HuH-7.5 (cell line): Measurements from ENCODE around the gene TBX21.

Experiments
- DNase-seq: peaks from one replicate; pipeline ENCODE4 v3.0.0; 2011; ENCODE audit warnings: low spot score

Gene TBX21

DNA sequence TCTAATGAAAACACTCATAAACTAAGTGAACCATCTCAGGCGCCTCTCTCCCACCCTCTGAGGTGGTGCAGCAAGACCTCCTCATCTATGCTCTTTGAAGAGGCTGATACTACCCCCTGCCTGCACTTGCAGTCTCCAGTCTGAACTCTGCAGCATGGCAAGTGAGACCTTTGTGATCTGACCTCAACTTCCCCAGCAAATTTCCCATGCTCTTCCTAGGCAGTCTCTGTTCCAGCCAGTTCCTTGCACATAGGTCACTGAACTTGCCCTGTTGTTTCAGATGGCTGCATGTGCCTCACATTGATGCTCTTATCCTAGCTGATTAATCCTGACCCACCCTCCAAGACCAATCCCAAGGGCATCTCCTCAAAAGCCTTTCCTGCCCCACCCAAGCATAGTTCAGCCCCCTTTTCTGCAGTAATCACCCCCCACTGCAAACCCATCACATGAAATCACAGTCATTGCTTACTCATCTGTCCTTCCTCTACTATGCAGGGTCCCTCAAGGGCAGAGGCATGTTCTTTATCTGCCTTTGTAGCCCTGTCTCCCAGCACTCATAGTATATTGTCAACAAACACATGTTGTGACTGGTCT, 42.0 kb downstream of the TBX21 start:
- DNase-seq: no peak

DNA sequence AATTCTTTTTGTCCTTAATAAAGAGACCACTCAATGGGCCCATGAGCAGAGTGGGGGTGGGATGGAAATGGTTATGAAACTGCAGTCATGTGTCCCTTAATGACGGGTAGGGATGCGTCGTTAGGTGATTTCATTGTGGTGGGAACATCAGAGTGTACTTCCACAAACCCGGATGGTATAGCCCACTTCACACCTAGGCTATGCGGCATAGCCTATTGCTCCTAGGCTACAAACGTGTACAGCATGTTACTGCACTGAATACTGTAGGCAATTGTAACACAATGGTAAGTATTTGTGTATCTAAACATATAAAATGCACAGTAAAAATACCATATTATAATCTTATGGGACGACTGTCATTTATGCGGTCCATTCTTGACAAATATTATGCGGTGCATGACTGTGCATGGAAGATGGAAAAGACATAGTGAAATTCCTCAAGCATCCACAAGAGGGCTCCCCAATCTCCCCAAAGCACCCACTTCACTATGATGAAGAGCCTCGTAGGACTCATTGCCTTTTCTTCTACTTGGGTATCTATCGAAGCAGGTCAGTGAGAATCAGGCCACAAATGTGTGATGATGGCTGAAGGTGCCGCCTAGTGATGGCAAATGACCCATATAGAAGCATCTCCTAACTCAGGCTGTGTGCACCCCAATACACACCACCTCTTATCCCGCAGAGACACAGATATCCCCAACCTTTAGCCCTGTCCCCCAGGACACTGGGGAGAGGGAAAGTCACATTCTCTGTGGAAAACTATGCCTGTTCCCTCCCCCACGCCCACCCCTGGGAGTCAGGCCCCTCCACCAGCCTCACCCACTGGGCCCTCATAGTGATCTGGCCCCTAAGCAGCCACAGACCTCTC, 43.5 kb downstream of the TBX21 start:
- peak; percentile 71 for DNase-seq

DNA sequence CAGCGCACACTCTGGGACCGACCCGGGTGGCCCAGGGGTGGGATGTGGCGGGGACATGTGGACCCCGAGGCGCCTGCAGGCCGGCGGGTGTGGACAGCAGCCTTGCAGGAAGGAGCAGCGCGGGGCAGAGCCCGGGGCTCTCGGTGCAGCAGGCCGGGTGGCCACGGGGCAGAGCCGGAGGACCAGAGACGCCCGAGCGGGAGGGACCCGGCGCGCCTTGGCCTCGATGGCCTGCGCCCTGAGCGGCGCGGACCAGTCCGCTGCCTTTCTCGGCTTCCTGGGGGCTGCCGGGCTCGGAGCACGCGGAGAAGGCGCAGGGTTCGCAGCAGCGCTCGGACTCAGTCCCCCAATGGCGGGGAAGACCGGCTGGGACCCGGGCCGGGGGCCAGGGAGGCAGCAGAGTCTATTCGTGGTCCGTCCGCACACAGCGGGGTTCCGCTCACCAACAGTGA, 45.2 kb downstream of the TBX21 start:
- no peak for DNase-seq

DNA sequence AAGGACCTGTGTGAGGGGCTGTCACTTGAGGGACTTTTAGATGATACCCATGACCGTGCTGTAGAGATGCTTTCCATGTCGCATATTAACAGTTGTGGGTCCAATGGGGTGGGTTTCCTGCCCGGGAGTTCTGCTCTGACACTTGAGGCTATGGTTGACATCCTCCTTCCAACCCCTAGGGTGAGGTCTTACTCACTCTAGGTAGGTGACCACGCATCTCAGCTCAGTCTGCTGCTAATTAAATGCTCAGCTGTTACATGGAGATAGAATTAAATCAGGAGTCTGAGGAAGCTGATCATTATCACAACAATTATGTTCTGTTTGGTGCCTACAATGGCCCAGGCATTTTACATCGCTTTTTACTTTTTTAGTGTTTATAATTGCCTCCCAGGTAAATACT, 48.4 kb downstream of the TBX21 start:
- no peak for DNase-seq

DNA sequence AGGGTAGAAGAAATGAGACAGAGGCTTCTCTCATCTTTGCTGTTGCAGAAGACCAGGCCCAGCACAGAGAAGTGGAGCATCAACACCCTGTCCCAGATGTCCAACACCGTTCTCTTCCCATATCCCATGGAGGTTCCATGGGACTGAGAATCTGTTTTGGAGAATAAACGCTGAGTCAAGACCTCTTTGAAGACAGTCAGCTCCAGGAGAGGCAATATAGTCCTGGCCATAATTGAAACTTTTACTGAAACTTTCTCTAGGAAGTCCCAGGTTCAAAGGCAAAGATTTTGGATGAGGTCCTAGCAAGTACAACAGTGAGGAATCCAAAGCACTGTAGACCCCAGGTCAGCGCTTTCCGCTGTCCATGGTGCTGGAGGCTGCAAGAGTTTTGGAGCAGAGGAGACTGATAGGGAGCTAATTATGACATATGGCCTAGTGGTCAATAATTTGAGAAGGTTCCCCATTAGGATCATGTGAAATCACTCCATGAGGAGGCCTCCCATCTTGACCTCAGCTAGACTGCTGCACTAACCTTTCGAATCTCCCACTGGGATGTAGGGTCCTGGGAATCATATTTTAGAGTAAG, 52.6 kb downstream of the TBX21 start:
- no peak for DNase-seq

DNA sequence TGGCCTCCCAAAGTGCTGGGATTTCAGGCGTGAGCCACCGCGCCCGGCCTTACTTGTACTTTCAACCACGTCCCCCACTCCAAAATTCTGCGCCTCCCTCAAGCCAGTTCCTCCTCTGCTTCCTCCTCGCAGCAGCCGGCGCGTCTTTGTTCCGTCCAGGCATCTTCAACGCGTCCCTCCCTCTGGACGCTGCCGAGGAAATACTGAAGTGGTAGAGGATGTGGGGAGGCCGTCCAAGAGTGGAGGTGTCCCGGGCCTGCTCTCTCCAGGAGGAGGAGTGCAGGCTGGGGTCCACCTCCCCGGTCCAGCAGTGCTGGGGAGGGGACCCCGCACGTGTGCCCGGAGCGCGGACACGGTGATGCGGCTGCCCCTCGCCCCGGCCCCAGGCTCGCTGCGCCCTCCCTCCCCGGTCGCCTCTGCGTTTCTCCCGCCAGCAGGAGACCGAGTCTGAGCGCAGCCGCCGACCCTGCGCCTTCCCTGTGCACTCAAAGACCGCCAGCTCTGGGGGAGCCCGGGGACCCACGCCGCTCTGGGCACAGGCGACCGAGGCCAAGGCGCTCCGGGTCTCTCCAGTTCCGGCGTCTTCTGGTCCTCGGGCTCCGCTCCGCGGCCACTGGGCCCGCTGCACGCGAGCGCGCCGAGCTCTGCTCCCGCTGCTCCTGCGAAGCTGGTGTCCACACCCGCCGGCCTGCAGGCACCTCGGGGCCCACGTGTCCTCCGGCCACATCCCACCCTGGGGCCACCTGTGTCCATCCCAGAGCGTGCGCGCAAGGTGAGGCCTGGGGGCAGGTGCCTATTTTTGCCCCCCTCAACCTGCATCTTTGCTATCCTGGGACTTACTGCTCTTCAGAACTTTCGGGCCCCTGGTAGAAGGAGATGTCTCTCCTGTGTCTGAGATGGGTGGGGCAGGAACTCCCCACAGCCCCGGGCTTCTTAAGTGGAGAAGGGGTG, 56.9 kb downstream of the TBX21 start:
- peak; percentile 47 for DNase-seq

DNA sequence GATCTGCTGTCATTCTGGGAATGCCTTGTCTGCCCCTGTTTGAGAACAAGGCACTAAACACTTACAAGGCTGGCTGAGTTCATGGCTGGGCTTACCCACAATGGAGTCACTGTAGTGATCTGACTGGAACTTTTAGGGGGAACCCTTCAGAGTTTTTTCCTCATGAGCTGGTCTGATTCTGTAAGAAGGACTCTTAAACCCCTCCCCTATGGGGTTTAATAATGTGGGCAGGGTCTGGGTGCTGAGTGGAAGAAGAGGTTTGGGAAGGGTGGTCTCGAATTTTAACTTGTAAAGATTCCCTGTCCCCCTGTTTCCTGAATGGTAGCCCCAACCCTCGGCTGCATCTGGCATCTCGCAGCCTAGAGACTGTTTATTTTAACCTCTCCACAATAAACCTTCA, 58.0 kb downstream of the TBX21 start:
- no peak for DNase-seq

DNA sequence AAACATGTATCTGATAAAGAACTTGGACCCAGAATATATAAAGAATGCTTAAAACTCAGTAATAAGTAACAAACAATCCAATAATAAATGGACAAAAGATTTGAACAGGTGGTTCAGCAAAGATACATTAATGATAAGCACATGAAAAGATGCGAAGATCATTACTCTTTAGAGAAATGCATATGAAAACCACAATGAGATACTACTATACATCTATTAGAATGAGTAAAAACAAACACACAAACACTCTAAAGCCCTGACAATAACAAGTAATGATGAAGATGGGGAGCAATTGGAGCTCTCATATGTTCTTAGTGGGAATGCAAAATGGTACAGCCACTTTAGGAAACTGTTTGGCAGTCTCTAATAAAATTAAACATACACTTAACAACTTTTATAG, 59.4 kb downstream of the TBX21 start:
- no peak for DNase-seq

DNA sequence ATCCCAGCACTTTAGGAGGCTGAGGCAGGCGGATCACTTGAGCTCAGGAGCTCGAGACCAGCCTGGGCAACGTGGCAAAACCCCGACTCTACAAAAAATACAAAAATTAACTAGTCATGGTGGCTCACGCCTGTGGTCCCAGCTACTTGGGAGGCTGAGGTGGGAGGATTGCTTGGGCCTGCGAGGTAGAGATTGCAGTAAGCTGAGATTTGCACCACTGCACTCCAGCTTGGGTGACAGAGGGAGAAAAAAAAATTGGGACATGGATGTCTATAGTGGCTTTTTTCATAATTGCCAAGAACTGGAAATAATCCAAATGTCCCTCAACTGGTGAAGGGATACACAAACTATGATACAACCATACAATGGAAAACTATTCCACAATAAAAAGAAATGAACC, 59.9 kb downstream of the TBX21 start:
- DNase-seq: no peak
